Chondrocyte (in vitro differentiated cells): ENCODE measurements around the gene P4HA2. TPM values are rescaled to one million over a fixed set of nuclear protein-coding genes. Genes with fewer than 3 reads are reported as not detected.
"Not testable (repeated sequence)": the region's sequence is repeated elsewhere in the genome, so short reads cannot be mapped to it uniquely, and the experiment has no call there.

Source experiments
- DNase-seq: peaks from one replicate; pipeline ENCODE4 v3.0.0; 2021; ENCODE audit warnings: mixed read lengths, low spot score
- H3K27ac Mint-ChIP-seq: one replicate; pipeline ENCODE4 v1.8.0; 2021; ENCODE audit warnings: mild to moderate bottlenecking, moderate library complexity, mixed read lengths; ENCODE audit not compliant: unreplicated experiment
- H3K27me3 Mint-ChIP-seq: 2 replicates; pipeline ENCODE4 v1.8.0; 2021; ENCODE audit warnings: low read depth, mixed read lengths
- H3K36me3 Mint-ChIP-seq: 2 replicates; pipeline ENCODE4 v1.8.0; 2021; ENCODE audit warnings: low read depth, mixed read lengths
- H3K4me1 Mint-ChIP-seq: 2 replicates; pipeline ENCODE4 v1.8.0; 2021; ENCODE audit warnings: low read depth, mild to moderate bottlenecking, mixed read lengths
- H3K4me3 Mint-ChIP-seq: one replicate; pipeline ENCODE4 v1.8.0; 2021; ENCODE audit warnings: mild to moderate bottlenecking, moderate library complexity, mixed read lengths; ENCODE audit not compliant: unreplicated experiment
- H3K9me3 Mint-ChIP-seq: 2 replicates; pipeline ENCODE4 v1.8.0; 2021; ENCODE audit warnings: low read depth, mixed read lengths
- CTCF ChIP-seq: fragments of 200-600 bp; sonication (generic); IDR thresholded peaks from 2 replicates; pipeline ENCODE4 v1.5.0; 2021; ENCODE audit warnings: antibody characterized with exemption, mild to moderate bottlenecking, moderate library complexity
- total RNA-seq: library from RNA; stranded (reverse); gene quantifications from 3 replicates; pipeline ENCODE4 v1.2.1, GENCODE V29; 2021

P4HA2 gene
- total RNA-seq, 1 donor from 2014 or later: 302 TPM

- H3K4me3 Mint-ChIP-seq: no peak overlapping the region
- H3K27me3 Mint-ChIP-seq: peaks cover 3% of the 10 kb centered on the region
- peaks cover 2% of the 10 kb centered on the region for H3K36me3 Mint-ChIP-seq
Observed at GRCh38 chr5:132176521-132176945, 51.1 kb downstream of the P4HA2 start.

GRCh38 chr5:132162945-132163344 is 64.7 kb downstream of the P4HA2 start:
- Mint-ChIP-seq H3K4me1 (no peaks in the 10 kb centered on the region), H3K27ac (no peak overlapping the region), H3K9me3 (peaks cover 8% of the 10 kb centered on the region), H3K36me3 (no peaks in the 10 kb centered on the region), H3K4me3 (no peak overlapping the region), H3K27me3 (peaks cover 3% of the 10 kb centered on the region)
- TF ChIP-seq CTCF: no peak
- no peak for DNase-seq

More at GRCh38 chr5:132176521-132176945, 51.1 kb downstream of the P4HA2 start:
- H3K4me1 Mint-ChIP-seq: peaks cover 11% of the 10 kb centered on the region
- H3K27ac Mint-ChIP-seq: no peak overlapping the region
- no peak for TF ChIP-seq CTCF
- no peaks in the 10 kb centered on the region for H3K9me3 Mint-ChIP-seq
- no peak for DNase-seq

- H3K36me3 Mint-ChIP-seq, DNase-seq, H3K4me3 Mint-ChIP-seq, H3K9me3 Mint-ChIP-seq, H3K27ac Mint-ChIP-seq, H3K4me1 Mint-ChIP-seq, H3K27me3 Mint-ChIP-seq: not testable (repeated sequence)
Observed at GRCh38 chr5:132161574-132162326, 65.9 kb downstream of the P4HA2 start.

GRCh38 chr5:132156413-132156812 is 71.2 kb downstream of the P4HA2 start:
- H3K9me3 Mint-ChIP-seq: peaks cover 45% of the 10 kb centered on the region
- DNase-seq: no peak
- TF ChIP-seq CTCF: no peak
- no peaks in the 10 kb centered on the region for H3K4me1 Mint-ChIP-seq
- no peak overlapping the region for H3K4me3 Mint-ChIP-seq
- H3K27ac Mint-ChIP-seq: no peak overlapping the region
- peaks cover 29% of the 10 kb centered on the region for H3K36me3 Mint-ChIP-seq
- peaks cover 6% of the 10 kb centered on the region for H3K27me3 Mint-ChIP-seq

- Mint-ChIP-seq H3K27ac (no peak overlapping the region), H3K4me1 (no peaks in the 10 kb centered on the region), H3K9me3 (peaks cover 38% of the 10 kb centered on the region), H3K36me3 (peaks cover 17% of the 10 kb centered on the region), H3K27me3 (peaks cover 42% of the 10 kb centered on the region), H3K4me3 (no peak overlapping the region)
- no peak for TF ChIP-seq CTCF
- DNase-seq: no peak
Observed at GRCh38 chr5:132150565-132150964, 77.1 kb downstream of the P4HA2 start.

GRCh38 chr5:132147663-132148062 is 80.0 kb downstream of the P4HA2 start:
- no peak for DNase-seq
- no peak for TF ChIP-seq CTCF
- Mint-ChIP-seq H3K27me3 (peaks cover 40% of the 10 kb centered on the region), H3K4me3 (no peak overlapping the region), H3K27ac (no peak overlapping the region), H3K36me3 (peaks cover 15% of the 10 kb centered on the region), H3K4me1 (no peaks in the 10 kb centered on the region), H3K9me3 (peaks cover 32% of the 10 kb centered on the region)

GRCh38 chr5:132145326-132145725 is 82.3 kb downstream of the P4HA2 start:
- peaks cover 28% of the 10 kb centered on the region for H3K9me3 Mint-ChIP-seq
- H3K27me3 Mint-ChIP-seq: peaks cover 37% of the 10 kb centered on the region
- not testable (repeated sequence) for H3K27ac Mint-ChIP-seq

More at GRCh38 chr5:132145326-132145725, 82.3 kb downstream of the P4HA2 start:
- not testable (repeated sequence) for DNase-seq, H3K4me3 Mint-ChIP-seq, H3K4me1 Mint-ChIP-seq
- H3K36me3 Mint-ChIP-seq: peaks cover 14% of the 10 kb centered on the region
